ENCODE measurements around the gene EPB41L4B.

- TF ChIP-seq, protein P1, sequence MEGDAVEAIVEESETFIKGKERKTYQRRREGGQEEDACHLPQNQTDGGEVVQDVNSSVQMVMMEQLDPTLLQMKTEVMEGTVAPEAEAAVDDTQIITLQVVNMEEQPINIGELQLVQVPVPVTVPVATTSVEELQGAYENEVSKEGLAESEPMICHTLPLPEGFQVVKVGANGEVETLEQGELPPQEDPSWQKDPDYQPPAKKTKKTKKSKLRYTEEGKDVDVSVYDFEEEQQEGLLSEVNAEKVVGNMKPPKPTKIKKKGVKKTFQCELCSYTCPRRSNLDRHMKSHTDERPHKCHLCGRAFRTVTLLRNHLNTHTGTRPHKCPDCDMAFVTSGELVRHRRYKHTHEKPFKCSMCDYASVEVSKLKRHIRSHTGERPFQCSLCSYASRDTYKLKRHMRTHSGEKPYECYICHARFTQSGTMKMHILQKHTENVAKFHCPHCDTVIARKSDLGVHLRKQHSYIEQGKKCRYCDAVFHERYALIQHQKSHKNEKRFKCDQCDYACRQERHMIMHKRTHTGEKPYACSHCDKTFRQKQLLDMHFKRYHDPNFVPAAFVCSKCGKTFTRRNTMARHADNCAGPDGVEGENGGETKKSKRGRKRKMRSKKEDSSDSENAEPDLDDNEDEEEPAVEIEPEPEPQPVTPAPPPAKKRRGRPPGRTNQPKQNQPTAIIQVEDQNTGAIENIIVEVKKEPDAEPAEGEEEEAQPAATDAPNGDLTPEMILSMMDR (IDR thresholded peaks at IDR 0.05): no peak
- TF ChIP-seq POLR2AphosphoS5 (IDR thresholded peaks at IDR 0.05; ENCODE audit: insufficient read depth in 1 of 2, low read depth in 1 of 2): no peak
Measured at GRCh38 chr9:109156708-109157107, 164.2 kb downstream of the EPB41L4B start.
